HG03196 (cell line): ENCODE results near the gene IPO4.

Experiments
- ATAC-seq: cut with Tn5 transposase; IDR thresholded peaks from one replicate; pipeline ENCODE4 v1.9.1; 2021; ENCODE audit not compliant: unreplicated experiment

The IPO4 gene

GRCh38 chr14:24195186-24196070 lies 6.8 kb upstream of the IPO4 start, which contains the start of gene TM9SF1:
TM9SF1 (minus strand) TSS chr14:24195441; CDS start chr14:24195019, 422 bp downstream.
- ATAC-seq: peak; percentile 83

GRCh38 chr14:24194873-24195185 lies 6.2 kb upstream of the IPO4 start:
- ATAC-seq: no peak

- no peak for ATAC-seq
These were observed 5.7 kb upstream of the IPO4 start for GRCh38 chr14:24194186-24194872.

- ATAC-seq: no peak
These were observed 4.3 kb upstream of the IPO4 start for GRCh38 chr14:24192933-24193332.

- no peak for ATAC-seq
These were observed 1.8 kb upstream of the IPO4 start for GRCh38 chr14:24190416-24190815.

- no peak for ATAC-seq
These were observed 844 bp upstream of the IPO4 start for GRCh38 chr14:24189460-24189859.

- no peak for ATAC-seq
These were observed 401 bp upstream of the IPO4 start for GRCh38 chr14:24189059-24189375.

- no peak for ATAC-seq
These were observed 1.1 kb downstream of the IPO4 start for GRCh38 chr14:24187539-24187915.

GRCh38 chr14:24186831-24187538 lies 1.6 kb downstream of the IPO4 start:
- ATAC-seq: no peak

- ATAC-seq: no peak
These were observed 2.9 kb downstream of the IPO4 start for GRCh38 chr14:24185741-24186140.

- ATAC-seq: no peak
These were observed 3.6 kb downstream of the IPO4 start for GRCh38 chr14:24185026-24185425.

GRCh38 chr14:24184104-24184970 lies 4.3 kb downstream of the IPO4 start:
- ATAC-seq: no peak

GRCh38 chr14:24183014-24183481 lies 5.6 kb downstream of the IPO4 start:
- no peak for ATAC-seq

- ATAC-seq: no peak
These were observed 6.3 kb downstream of the IPO4 start for GRCh38 chr14:24182110-24182882.

- no peak for ATAC-seq
These were observed 7.1 kb downstream of the IPO4 start for GRCh38 chr14:24181371-24182077.

GRCh38 chr14:24179961-24180796 lies 8.4 kb downstream of the IPO4 start:
- no peak for ATAC-seq

GRCh38 chr14:24179294-24179960 lies 9.2 kb downstream of the IPO4 start:
- ATAC-seq: no peak
